H1 (cell line): Measurements from ENCODE around the gene NT5E. TPM values are rescaled to one million over a fixed set of nuclear protein-coding genes. Genes with fewer than 3 reads are reported as not detected.

Experiments
- CTCF ChIA-PET: fragments of 300-600 bp; sonication (Branson Sonifier 250); formaldehyde crosslinking; loops from one replicate; lab custom pipeline; 2021; ENCODE audit not compliant: partially characterized antibody; lab: Charles Lee
- POLR2A ChIA-PET: fragments of 300-600 bp; sonication (Branson Sonifier 250); formaldehyde crosslinking; loops from one replicate; lab custom pipeline; 2021; ENCODE audit warnings: inconsistent platforms; ENCODE audit not compliant: partially characterized antibody; lab: Charles Lee
- DNase-seq, 2 experiments: peaks; one replicate each; pipeline versions ENCODE4 v3.0.0 to v3.0.0-alpha.2; 2010 to 2022; ENCODE audit warnings: low spot score in 2 of 2, low read depth in 1 of 2, mixed read lengths in 1 of 2
- FAIRE-seq: peaks from 2 replicates; lab custom pipeline; 2011; peaks lifted over from hg19 to GRCh38; lab: Jason Lieb, UNC
- H2AFZ ChIP-seq: 2 replicates; pipeline ENCODE4 v1.8.1; 2012; ENCODE audit warnings: low read length, inconsistent platforms
- H2AK5ac ChIP-seq: 2 replicates; pipeline ENCODE4 v1.6.1; 2013; ENCODE audit warnings: low read depth, low read length
- H2BK120ac ChIP-seq: replicated peaks from 2 replicates; pipeline ENCODE3; 2013; ENCODE audit warnings: low read depth, low read length, inconsistent platforms
- H2BK12ac ChIP-seq: 2 replicates; pipeline ENCODE4 v1.6.1; 2013; ENCODE audit warnings: low read depth, low read length
- H2BK15ac ChIP-seq: 2 replicates; pipeline ENCODE4 v1.6.1; 2013; ENCODE audit warnings: low read length
- H2BK20ac ChIP-seq: 2 replicates; pipeline ENCODE4 v1.6.1; 2013; ENCODE audit warnings: low read length
- H2BK5ac ChIP-seq: 2 replicates; pipeline ENCODE4 v1.6.1; 2013; ENCODE audit warnings: low read depth, low read length
- H3K14ac ChIP-seq: 2 replicates; pipeline ENCODE4 v1.6.1; 2013; ENCODE audit warnings: inconsistent platforms; ENCODE audit not compliant: insufficient read length
- H3K18ac ChIP-seq: 2 replicates; pipeline ENCODE4 v1.6.1; 2013; ENCODE audit warnings: low read length; ENCODE audit errors: extremely low read depth
- H3K23ac ChIP-seq: 2 replicates; pipeline ENCODE4 v1.6.1; 2013; ENCODE audit warnings: inconsistent platforms; ENCODE audit not compliant: insufficient read length
- H3K23me2 ChIP-seq: 2 replicates; pipeline ENCODE4 v1.6.1; 2013; ENCODE audit warnings: low read depth, low read length
- H3K27ac ChIP-seq: 2 replicates; pipeline ENCODE4 v1.6.1; 2011; ENCODE audit warnings: low read depth, low read length, inconsistent platforms
- H3K27me3 ChIP-seq, 4 experiments: replicated peaks in 1 of 4; 1 replicate in 1 of 4; 2 replicates in 3 of 4; pipeline versions ENCODE4 v1.6.1 to v1.8.1; 2011 to 2013; ENCODE audit warnings: low read length in 3 of 4, mild to moderate bottlenecking in 3 of 4, inconsistent platforms in 2 of 4, mixed read lengths in 2 of 4, moderate library complexity in 1 of 4; ENCODE audit not compliant: control insufficient read depth in 3 of 4, insufficient read depth in 3 of 4; ENCODE audit errors: extremely low read depth in 1 of 4
- H3K36me3 ChIP-seq, 4 experiments: 2 replicates each; pipeline versions ENCODE4 v1.6.1 to v1.8.1; 2011 to 2013; ENCODE audit warnings: mild to moderate bottlenecking in 4 of 4, low read length in 3 of 4, moderate library complexity in 2 of 4, control low read depth in 1 of 4, inconsistent platforms in 1 of 4; ENCODE audit not compliant: insufficient read depth in 4 of 4, control insufficient read depth in 2 of 4
- H3K4ac ChIP-seq: replicated peaks from 2 replicates; pipeline ENCODE3; 2013; ENCODE audit warnings: low read length, low read depth, mixed read lengths, inconsistent platforms; ENCODE audit not compliant: insufficient read length
- H3K4me1 ChIP-seq, 4 experiments: replicated peaks in 1 of 4; 1 replicate in 1 of 4; 2 replicates in 3 of 4; pipeline versions ENCODE4 v1.6.1 to v1.8.1; 2011 to 2013; ENCODE audit warnings: low read length in 3 of 4, inconsistent platforms in 2 of 4, mixed read lengths in 1 of 4; ENCODE audit not compliant: insufficient read depth in 4 of 4, control insufficient read depth in 3 of 4
- H3K4me2 ChIP-seq, 2 experiments: 2 replicates each; pipeline versions ENCODE4 v1.6.1 to v1.8.1; 2011 to 2013; ENCODE audit warnings: low read depth in 2 of 2, low read length in 2 of 2, control low read depth in 1 of 2, inconsistent platforms in 1 of 2, mild to moderate bottlenecking in 1 of 2; ENCODE audit not compliant: insufficient read depth in 1 of 2
- H3K4me3 ChIP-seq, 4 experiments: fragments of 200-600, 300-600 bp in 1 of 4; sonication (generic), shearing (Covaris generic), sonication (Bioruptor Twin) in 1 of 4; 2 replicates each; pipeline versions ENCODE4 v1.5.1 to v1.8.1; 2011 to 2016; ENCODE audit warnings: low read length in 4 of 4, low read depth in 3 of 4, control low read depth in 2 of 4, inconsistent platforms in 2 of 4, mild to moderate bottlenecking in 2 of 4, mixed read lengths in 1 of 4, moderate library complexity in 1 of 4; ENCODE audit not compliant: insufficient read depth in 2 of 4; ENCODE audit errors: extremely low read depth in 1 of 4
- H3K56ac ChIP-seq: replicated peaks from 2 replicates; pipeline ENCODE3; 2013; ENCODE audit warnings: low read depth, mild to moderate bottlenecking, mixed read lengths, low read length, inconsistent platforms; ENCODE audit not compliant: insufficient read length
- H3K79me1 ChIP-seq: 2 replicates; pipeline ENCODE4 v1.6.1; 2013; ENCODE audit warnings: low read depth, low read length, control low read depth
- H3K79me2 ChIP-seq, 2 experiments: 2 replicates each; pipeline versions ENCODE4 v1.6.1 to v1.8.1; 2012 to 2013; ENCODE audit warnings: low read length in 2 of 2, mild to moderate bottlenecking in 2 of 2, inconsistent platforms in 1 of 2; ENCODE audit not compliant: insufficient read depth in 2 of 2, control insufficient read depth in 1 of 2
- H3K9ac ChIP-seq, 4 experiments: replicated peaks in 1 of 4; 1 replicate in 1 of 4; 2 replicates in 3 of 4; pipeline versions ENCODE4 v1.6.1 to v1.8.1; 2011 to 2013; ENCODE audit warnings: low read depth in 3 of 4, low read length in 3 of 4, control low read depth in 2 of 4, mild to moderate bottlenecking in 2 of 4, moderate library complexity in 2 of 4, inconsistent platforms in 1 of 4; ENCODE audit errors: extremely low read depth in 1 of 4
- H3K9me3 ChIP-seq, 2 experiments: 2 replicates each; pipeline versions ENCODE4 v1.6.1 to v1.8.1; 2012 to 2013; ENCODE audit warnings: mild to moderate bottlenecking in 2 of 2, moderate library complexity in 2 of 2, control low read depth in 1 of 2, inconsistent platforms in 1 of 2, low read depth in 1 of 2, low read length in 1 of 2, mixed read lengths in 1 of 2; ENCODE audit not compliant: insufficient read depth in 2 of 2
- H4K20me1 ChIP-seq, 2 experiments: replicated peaks in 1 of 2; 2 replicates each; pipeline versions ENCODE3 to v1.8.1; 2011 to 2013; ENCODE audit warnings: inconsistent platforms in 2 of 2, low read length in 2 of 2, mild to moderate bottlenecking in 1 of 2; ENCODE audit not compliant: insufficient read depth in 2 of 2, control insufficient read depth in 1 of 2
- H4K5ac ChIP-seq: 2 replicates; pipeline ENCODE4 v1.6.1; 2013; ENCODE audit warnings: low read length, low read depth, mixed read lengths, inconsistent platforms; ENCODE audit not compliant: insufficient read length
- H4K8ac ChIP-seq: 2 replicates; pipeline ENCODE4 v1.8.0; 2013; ENCODE audit warnings: mild to moderate bottlenecking, moderate library complexity, low read length, inconsistent platforms; ENCODE audit not compliant: insufficient read depth; ENCODE audit errors: extremely low read depth
- H4K91ac ChIP-seq: replicated peaks from 2 replicates; pipeline ENCODE3; 2013; ENCODE audit warnings: low read length, mixed read lengths, inconsistent platforms; ENCODE audit not compliant: insufficient read length
- BCL11A ChIP-seq, 2 experiments: IDR thresholded peaks; one replicate each; pipeline ENCODE4 v1.6.1; 2011; ENCODE audit warnings: low read depth in 2 of 2, low read length in 2 of 2, mild to moderate bottlenecking in 2 of 2
- GTF2F1 ChIP-seq: IDR thresholded peaks from 2 replicates; pipeline ENCODE4 v1.6.1; 2012; ENCODE audit warnings: low read depth, low read length, improper control_type of control experiment, borderline replicate concordance
- KDM1A ChIP-seq: fragments of 200-600, 300-600 bp; sonication (generic); IDR thresholded peaks from 2 replicates; pipeline ENCODE4 v1.7.1; 2016; ENCODE audit warnings: mild to moderate bottlenecking, low read length, borderline replicate concordance
- KDM5A ChIP-seq: fragments of 200-600 bp; IDR thresholded peaks from 2 replicates; pipeline ENCODE4 v1.7.1; 2012; ENCODE audit warnings: mild to moderate bottlenecking, low read length, inconsistent platforms, mixed read lengths
- MAFK ChIP-seq: IDR thresholded peaks from 2 replicates; pipeline ENCODE4 v1.6.1; 2012; ENCODE audit warnings: low read depth, mild to moderate bottlenecking, improper control_type of control experiment, low read length
- POLR2A ChIP-seq, 2 experiments: IDR thresholded peaks; 1 replicate in 1 of 2; 2 replicates in 1 of 2; pipeline ENCODE4 v1.6.1; 2011; ENCODE audit warnings: low read depth in 2 of 2, low read length in 2 of 2, mild to moderate bottlenecking in 2 of 2; ENCODE audit errors: control extremely low read depth in 1 of 2
- POU5F1 ChIP-seq: IDR thresholded peaks from 2 replicates; pipeline ENCODE4 v1.6.1; 2011; ENCODE audit warnings: low read depth, mild to moderate bottlenecking, low read length, moderate library complexity
- RXRA ChIP-seq: IDR thresholded peaks from 2 replicates; pipeline ENCODE4 v1.6.1; 2011; ENCODE audit warnings: low read depth, mild to moderate bottlenecking, low read length, moderate library complexity; ENCODE audit not compliant: insufficient read depth
- SP1 ChIP-seq: IDR thresholded peaks from 2 replicates; pipeline ENCODE4 v1.6.1; 2011; ENCODE audit warnings: low read depth, low read length
- TAF1 ChIP-seq: IDR thresholded peaks from 2 replicates; pipeline ENCODE4 v1.6.1; 2011; ENCODE audit warnings: mild to moderate bottlenecking, low read depth, low read length
- TAF7 ChIP-seq: optimal IDR thresholded peaks from 2 replicates; pipeline ENCODE3; 2011; ENCODE audit warnings: low read depth, mild to moderate bottlenecking, inconsistent platforms, low read length, moderate library complexity, borderline replicate concordance
- TEAD4 ChIP-seq: IDR thresholded peaks from 2 replicates; pipeline ENCODE4 v1.6.1; 2012; ENCODE audit warnings: low read depth, low read length, inconsistent platforms, mixed read lengths
- WGBS, 2 experiments: shearing (Covaris generic) in 1 of 2; methylation state at CpG; one replicate each; pipeline versions ENCODE4 v1.1.6 to v1.1.7; 2013 to 2015; ENCODE audit warnings: low lambda C conversion rate in 2 of 2, mixed read lengths in 2 of 2, inconsistent platforms in 1 of 2, low coverage in 1 of 2, missing lambda C conversion rate in 1 of 2; ENCODE audit not compliant: insufficient replicate concordance in 2 of 2, insufficient coverage in 1 of 2, insufficient read length in 1 of 2; ENCODE audit errors: extremely low coverage in 1 of 2, missing lambda C conversion rate in 1 of 2; 5-methylcytosine and 5-hydroxymethylcytosine counted together
- polyA plus RNA-seq, 7 experiments: library from polyadenylated mRNA; depleted of rRNA in 3 of 7; stranded (reverse) in 5 of 7; unstranded in 2 of 7; fragments of >200 nt in 5 of 7; fragments of 200-250 nt in 2 of 7; gene quantifications; 1 replicate in 5 of 7; 2 replicates in 1 of 7; 4 replicates in 1 of 7; pipeline versions ENCODE4 v1.2.1 to v1.2.3, GENCODE V29; 2011 to 2013; ENCODE audit warnings: missing spikeins in 2 of 7, mixed read lengths in 2 of 7
- total RNA-seq: library from RNA; stranded (reverse); fragmentation: NEBNext Ultra II Directional; extraction: Animal tissue kit (Norgen Biotek cat#: 25700); gene quantifications from 2 replicates; pipeline ENCODE4 v1.2.1, GENCODE V29; 2021
- TF ChIP-seq, protein P1 (sequence below): IDR thresholded peaks from 2 replicates; pipeline ENCODE4 v1.6.1; 2012; ENCODE audit warnings: inconsistent platforms

The NT5E gene
- total and polyA plus RNA-seq, 2 of the 8 experiments (the other 6 are each of a cell fraction or from before 2014, with no cell fraction given), result 0.74 to 1.5 TPM

- TF ChIP-seq RXRA (no peak), TEAD4 (no peak), KDM5A (no peak), POU5F1 (no peak), MAFK (no peak), GTF2F1 (no peak), KDM1A (no peak), BCL11A (IDR thresholded peaks at IDR 0.05; ENCODE audit: low read depth in 2 of 2, low read length in 2 of 2) (no peak), POLR2A (IDR thresholded peaks at IDR 0.05; ENCODE audit: control extremely low read depth in 1 of 2, low read depth in 2 of 2, low read length in 2 of 2) (no peak), SP1 (no peak), TAF7 (no peak), TAF1 (no peak)
- TF ChIP-seq, protein P1, sequence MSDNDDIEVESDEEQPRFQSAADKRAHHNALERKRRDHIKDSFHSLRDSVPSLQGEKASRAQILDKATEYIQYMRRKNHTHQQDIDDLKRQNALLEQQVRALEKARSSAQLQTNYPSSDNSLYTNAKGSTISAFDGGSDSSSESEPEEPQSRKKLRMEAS, result no peak
- Histone ChIP-seq H3K4ac (no peak overlapping the region), H2BK15ac (no peak overlapping the region), H2BK120ac (no peak overlapping the region), H3K23ac (no peak overlapping the region), H4K8ac (no peak overlapping the region), H3K4me1 (no peaks in the 10 kb centered on the region; a peak in 1 of 7 replicates), H3K23me2 (peaks cover 10% of the 10 kb centered on the region; the same call in 1 of the 2 replicates), H2BK12ac (no peak overlapping the region), H3K36me3 (no peaks in the 10 kb centered on the region), H3K18ac (no peak overlapping the region), H3K27ac (no peak overlapping the region), H3K9ac (no peak overlapping the region), H3K4me3 (no peak overlapping the region), H4K91ac (no peak overlapping the region), H2BK20ac (no peak overlapping the region), H2AK5ac (no peak overlapping the region), H3K9me3 (no peaks in the 10 kb centered on the region), H3K79me1 (no peaks in the 10 kb centered on the region), H3K56ac (no peak overlapping the region), H2BK5ac (no peak overlapping the region), H3K14ac (no peak overlapping the region), H4K20me1 (no peaks in the 10 kb centered on the region), H3K27me3 (peaks cover 10 to 49% (median 40%) of the 10 kb centered on the region in 4 experiments), H4K5ac (no peak overlapping the region), H3K79me2 (no peaks in the 10 kb centered on the region), H3K4me2 (no peak overlapping the region; a peak in 1 of 4 replicates), H2AFZ (no peak overlapping the region)
- 72% methylated on average over 4 of the region's 4 CpGs; no CpG with 5 or more reads in 1 of the 2 experiments for WGBS, 2 experiments
- CTCF ChIA-PET, result interaction anchor here (0.6 to 4.8 kb wide), 7 partner anchors 11 to 703 kb away, joined by 3 to 33 read pairs (median 4); no protein-coding TSS in a partner anchor
- DNase-seq (no peak), FAIRE-seq (no peak)
- POLR2A ChIA-PET, result interaction anchor here (1.0 kb wide), 1 partner anchor 191 kb away, joined by 3 read pairs; the partner anchor contains the start of gene SYNCRIP
Observed at GRCh38 chr6:85451565-85452306, 1.9 kb downstream of the NT5E start.
